HG03139 (cell line): ENCODE measurements around the gene RASD2.

ENCODE experiments used
- ATAC-seq: cut with Tn5 transposase; IDR thresholded peaks from one replicate; pipeline ENCODE4 v1.9.1; 2021; ENCODE audit not compliant: unreplicated experiment

The RASD2 gene

DNA sequence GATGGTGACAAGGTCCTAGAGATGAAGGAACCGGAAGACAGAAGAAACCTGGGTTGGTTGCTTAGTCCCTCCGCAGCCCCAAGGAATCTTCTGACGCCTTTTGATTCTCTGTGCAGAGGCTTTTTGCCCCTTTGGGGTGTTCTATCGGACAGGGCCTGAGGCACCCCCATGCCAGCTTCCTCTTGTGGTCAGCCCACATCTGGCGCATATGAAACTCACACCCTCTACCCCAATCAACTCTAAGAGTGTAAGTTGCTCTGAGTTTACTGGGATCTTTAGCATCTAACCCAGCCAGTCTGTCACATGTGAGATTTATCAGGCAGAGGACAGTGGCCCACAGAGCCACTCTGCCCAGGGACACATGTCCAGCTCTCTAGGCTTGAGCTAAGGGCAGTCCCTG, 17.4 kb downstream of the RASD2 start:
- no peak for ATAC-seq

DNA sequence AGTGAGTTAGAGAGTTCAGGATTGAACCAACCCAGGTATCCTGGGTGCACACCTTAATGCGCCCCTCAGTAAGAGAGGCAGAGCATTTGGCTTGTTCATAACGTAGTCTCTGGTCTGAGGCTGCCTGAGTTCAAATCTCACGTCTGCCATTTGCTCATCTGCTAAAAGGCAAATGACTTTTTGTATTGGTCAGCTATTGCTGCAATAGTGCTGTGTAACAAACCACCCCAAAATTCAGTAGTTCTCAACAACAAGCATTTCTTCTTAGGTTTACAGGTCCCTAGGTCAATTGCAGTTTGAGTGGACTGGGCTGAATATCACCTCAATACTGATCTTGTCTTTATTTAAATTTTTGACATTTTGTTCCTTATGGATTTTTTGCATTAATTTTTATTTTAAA, 18.1 kb downstream of the RASD2 start:
- no peak for ATAC-seq

DNA sequence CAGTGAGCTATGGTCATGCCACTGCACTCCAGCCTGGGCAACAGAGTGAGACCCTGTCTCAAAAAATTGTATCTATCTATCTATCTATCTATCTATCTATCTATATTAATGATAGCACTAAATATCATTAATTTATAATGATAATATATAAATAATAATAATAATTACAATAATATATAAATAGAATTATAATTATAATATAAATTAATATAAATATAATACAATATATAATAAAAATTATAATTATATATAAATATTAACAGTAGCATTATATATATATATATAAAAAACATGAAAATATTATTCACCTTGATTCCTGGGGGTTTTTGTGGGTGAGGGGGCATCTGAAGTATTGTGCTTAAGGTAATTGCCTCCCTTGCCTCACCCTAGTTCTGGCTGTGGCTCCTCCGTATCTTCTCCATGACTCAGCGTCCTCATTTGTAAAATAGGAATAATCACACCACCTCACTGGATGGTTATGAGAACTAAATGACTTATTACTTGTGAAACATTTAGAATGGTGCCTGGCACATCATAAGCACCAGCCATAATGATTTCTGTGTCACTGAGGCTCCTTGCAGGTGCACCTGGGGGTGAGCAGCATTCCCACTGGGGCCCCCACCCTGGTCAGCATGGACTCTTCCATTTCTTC, 18.8 kb downstream of the RASD2 start:
- ATAC-seq: no peak

- no peak for ATAC-seq
Measured at GRCh38 chr22:35560366-35560765, 19.7 kb downstream of the RASD2 start.

DNA sequence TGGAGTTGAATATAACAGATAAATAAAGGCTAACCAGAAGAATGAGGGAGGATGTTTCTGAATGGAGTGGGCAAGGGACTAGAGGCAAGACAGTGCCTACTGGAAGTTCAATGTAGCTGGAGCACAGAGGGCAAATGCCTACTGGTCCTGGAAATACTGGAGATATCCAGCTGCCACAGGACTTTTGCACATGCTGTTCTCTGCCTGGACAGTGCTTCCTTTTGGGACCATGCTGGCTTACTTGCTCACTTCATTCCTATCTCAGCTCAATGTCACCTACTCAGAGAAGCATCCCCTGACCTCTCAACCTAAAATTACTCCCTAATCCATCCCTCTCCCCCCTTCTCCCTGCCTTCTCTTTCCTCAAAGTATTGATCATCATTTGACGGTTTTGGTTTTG, 20.2 kb downstream of the RASD2 start:
- ATAC-seq: no peak

- ATAC-seq: no peak
Measured at GRCh38 chr22:35561796-35562526, 21.3 kb downstream of the RASD2 start.

DNA sequence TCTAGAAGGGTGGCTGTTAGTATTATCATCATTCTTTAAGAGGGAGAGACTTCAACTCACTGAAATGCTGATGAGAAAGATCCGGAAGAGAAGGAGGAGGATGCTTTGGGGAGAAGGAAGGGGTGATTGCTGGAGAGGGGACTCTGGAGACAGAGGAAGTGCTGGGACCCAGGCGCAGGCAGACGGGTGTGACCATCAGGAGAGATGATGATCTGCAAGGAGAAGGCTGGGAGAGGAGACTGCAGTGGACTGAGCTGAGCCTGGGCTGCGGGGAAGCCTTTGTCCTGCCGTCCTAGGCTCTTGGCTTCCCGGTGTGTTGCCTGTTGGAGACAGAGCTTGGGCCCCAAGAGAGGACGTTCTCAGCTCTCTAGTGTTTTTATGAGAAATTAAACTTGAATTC, 22.6 kb downstream of the RASD2 start:
- no peak for ATAC-seq

DNA sequence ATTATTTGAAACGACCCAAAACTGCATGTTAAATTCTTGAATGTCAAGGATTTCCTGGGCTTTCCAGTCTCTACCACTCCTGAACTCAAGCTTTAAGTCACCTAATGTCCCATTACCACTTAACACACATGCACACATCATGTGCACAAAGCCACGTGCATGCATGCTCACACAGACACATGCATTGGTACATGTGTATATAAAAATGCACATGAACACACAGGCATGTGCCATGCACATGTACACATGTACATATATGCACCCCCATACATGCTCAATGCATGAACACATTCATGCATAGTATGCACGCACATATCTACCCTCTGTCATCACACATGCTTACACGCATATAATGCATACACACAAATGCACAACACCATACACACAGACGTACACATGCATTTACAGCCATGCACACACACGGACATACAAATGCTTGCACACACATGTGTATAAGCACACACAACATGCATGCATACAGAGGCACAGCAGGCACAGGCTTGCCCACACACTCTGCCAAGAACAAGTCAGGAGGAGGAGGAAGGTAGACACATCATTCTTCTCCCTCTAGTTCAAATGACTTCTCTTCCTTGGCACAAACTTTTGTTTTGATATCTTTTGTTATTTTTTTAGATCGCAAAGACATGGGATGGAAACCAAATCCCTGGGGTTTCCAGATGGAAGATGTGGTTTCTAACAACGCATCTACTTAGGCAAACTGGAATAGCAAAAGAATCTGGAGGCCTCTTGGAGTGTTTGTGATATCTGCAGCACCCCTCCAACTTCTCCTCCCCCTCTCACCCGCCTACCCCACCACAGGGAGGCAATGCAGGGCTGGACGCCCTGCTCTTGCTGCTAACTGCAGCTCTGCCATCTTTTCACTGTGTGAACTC, 24.6 kb downstream of the RASD2 start:
- ATAC-seq: no peak

GRCh38 chr22:35567351-35568141, 26.9 kb downstream of the RASD2 start:
- no peak for ATAC-seq

DNA sequence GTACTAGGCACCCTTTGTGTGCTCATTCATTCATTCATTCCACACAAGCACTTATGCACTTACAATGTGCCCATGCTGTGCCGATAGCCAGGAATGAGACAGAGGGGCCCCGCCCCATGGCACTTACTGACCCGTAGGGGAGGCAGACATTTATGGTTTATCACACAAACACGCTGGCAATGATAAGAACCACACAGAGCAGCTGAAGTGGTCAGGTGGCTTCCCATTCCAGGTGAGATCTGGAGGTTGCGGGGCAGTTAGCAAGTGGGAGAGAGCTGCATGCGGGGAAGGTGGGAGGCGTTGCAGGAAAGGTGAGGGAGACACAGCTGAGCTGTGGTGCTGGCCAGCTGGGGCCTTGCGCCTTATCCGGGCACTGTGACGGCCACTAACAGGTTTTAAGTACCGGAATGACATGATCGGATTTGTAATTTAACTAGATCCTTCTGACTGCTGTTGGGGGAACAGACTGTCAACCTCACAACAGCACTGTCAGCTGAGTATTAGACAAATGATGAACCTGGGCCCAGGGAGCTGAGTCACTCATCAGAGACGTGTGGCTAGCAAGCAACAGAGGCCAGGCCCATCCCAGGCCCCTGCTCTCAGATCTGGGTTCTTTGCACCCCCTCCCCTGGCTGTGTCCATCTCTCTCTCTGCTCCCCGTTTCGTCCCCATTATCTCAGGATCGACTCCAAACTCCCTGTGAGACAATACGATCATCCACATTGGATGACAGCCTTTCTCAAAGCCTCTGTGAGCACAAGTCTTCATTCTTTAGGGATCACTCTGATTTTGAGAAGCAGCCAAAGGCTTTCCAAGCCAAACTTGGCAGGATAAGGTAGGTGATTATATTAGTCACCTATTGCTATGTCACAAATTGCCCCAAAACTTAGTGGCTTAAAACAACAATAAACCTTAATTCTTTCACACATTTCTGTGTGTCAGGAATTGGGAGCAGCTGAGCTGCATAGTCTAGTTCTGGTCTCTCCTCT, 28.4 kb downstream of the RASD2 start:
- ATAC-seq: no peak

DNA sequence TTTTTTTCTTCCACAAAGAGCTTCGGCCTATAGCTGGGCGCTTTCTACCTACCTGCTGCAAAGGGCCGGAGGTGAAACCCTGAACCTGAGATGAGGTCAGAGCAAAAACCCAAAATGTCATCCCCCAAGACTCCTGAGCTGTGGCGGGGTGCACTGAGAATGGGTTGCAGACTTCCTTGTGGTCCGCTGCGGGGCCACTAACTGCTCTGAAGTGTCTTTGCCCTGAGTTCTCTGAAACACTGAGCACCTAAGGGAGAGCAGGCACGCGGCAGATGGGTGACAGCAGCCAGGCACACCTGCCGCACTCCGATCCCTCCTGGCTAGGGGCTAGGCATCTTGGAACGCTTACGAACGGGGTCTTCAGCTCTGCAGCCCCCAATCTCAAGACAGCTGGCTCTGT, 29.3 kb downstream of the RASD2 start:
- ATAC-seq: no peak

DNA sequence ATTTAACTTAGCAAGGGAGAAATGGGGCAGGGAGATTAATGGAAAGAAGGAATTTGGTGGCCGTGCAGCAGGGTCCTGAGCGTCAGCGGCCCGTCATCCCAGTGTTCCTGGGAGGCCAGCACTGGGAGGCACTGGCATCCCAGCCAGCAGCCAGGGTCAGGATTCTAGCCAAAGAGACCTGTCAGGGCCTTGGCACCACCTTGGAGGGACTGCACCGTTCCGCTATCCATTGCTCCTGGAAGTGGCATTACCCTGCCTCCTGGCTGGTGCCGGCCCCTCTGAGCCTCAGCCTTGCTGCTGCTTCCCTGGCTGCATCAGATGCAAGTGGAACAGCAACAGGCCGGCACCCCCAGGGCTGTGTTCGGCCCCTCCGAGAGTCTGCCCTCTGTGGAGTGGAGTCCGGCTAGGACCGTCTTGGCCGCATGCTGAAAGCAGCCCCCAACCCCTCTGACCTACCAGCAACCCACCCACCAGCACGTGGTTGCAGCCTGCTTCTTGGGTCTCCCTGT, 30.1 kb downstream of the RASD2 start:
- no peak for ATAC-seq

DNA sequence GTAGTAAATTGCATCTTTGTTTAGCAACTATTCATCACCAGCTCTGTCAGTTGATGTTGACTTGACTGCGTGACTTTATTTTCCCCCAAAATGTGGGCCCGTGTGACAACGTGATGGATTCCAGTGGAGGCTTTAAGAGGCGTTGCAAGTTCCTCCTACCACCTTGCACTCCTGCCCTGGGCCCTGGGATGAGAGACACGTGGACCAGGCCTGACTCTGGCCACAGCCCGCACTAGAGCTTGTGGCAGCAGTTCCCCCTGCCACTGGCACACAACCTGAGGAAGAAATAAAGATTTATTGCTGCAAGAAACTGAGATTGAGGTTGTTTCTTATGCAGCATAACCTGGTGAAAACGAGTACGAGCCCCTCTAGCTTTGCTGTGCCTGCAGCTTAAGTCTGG, 31.9 kb downstream of the RASD2 start:
- ATAC-seq: no peak

GRCh38 chr22:35575116-35575748, 34.6 kb downstream of the RASD2 start:
- ATAC-seq: no peak

- no peak for ATAC-seq
Measured at GRCh38 chr22:35576671-35577070, 36.0 kb downstream of the RASD2 start.

- ATAC-seq: no peak
Measured at GRCh38 chr22:35577799-35578659, 37.4 kb downstream of the RASD2 start.

DNA sequence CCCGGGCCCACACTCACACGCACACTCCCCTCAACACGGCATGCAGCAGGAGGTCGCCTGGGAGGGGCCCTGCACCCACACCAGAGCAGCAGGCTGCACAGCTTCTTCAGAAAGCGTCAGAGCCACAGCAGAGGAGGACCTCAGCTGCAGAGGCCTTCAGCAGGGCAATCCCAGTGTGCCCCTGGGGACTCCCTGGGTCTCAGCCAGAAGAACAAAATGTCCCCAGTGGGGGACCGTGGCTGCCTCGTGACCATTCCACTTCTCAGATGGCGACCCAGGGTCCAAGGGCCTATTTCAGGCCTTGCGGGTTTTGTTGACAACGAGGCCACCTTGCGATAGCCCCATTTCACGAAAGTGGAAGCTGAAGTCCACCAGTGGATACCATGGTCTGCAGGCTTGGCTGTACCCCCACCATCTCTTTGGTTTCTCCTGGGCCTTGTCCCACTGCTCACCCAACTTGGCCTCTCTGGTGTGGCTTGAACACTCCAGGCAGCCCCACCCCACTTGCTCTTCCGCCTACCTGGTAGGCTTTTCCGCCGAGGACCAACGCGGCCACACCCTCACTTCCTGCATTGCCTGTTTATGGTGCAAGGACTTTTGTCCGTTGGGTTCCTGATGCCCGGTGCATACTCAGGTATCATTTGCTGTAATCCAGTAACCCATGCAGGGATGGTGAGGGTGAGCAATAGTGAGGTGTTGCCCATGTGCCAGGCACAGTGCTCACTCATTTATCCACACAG, 38.4 kb downstream of the RASD2 start:
- ATAC-seq: no peak
